SH-SY5Y (cell line): ENCODE measurements around the gene ST3GAL4.

ENCODE experiments used
- GATA2 ChIP-seq: IDR thresholded peaks from 2 replicates; pipeline ENCODE4 v1.6.1; 2011; ENCODE audit warnings: mild to moderate bottlenecking, low read depth, low read length
- GATA3 ChIP-seq: IDR thresholded peaks from 2 replicates; pipeline ENCODE4 v1.6.1; 2011; ENCODE audit warnings: low read depth, mild to moderate bottlenecking, low read length, moderate library complexity

The ST3GAL4 gene

GRCh38 chr11:126322996-126323395, 32.5 kb upstream of the ST3GAL4 start:
- no peak for TF ChIP-seq GATA3
- TF ChIP-seq GATA2 = no peak

- TF ChIP-seq GATA2 = no peak
- no peak for TF ChIP-seq GATA3
These were observed 28.0 kb upstream of the ST3GAL4 start for GRCh38 chr11:126327281-126328000.

DNA sequence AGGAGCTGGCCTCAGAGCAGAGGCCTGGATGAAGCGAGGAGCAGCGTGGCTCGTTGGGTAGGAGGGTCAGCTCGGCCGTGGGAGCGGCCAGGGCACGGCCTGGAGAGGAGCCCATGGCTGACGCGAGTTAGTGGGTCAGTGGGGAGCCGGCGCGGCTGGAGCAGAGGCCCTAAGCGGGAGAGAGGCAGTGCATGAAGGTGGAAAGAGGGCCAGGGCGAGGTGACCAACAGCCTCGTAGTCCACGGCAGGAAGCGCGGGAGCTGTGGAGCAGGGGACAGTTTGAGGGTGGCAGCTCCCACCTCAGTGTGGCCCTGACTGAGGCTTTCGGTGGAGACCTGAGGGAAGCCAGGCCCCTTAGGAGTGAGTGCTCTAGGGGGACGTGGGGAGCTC, 27.5 kb upstream of the ST3GAL4 start:
- TF ChIP-seq GATA2 (no peak), GATA3 (no peak)

- TF ChIP-seq GATA3 = no peak
- TF ChIP-seq GATA2 = no peak
These were observed 27.0 kb upstream of the ST3GAL4 start for GRCh38 chr11:126328444-126328843.

- no peak for TF ChIP-seq GATA2
These were observed 26.4 kb upstream of the ST3GAL4 start for GRCh38 chr11:126328938-126329643.

- TF ChIP-seq GATA2 (no peak), GATA3 (no peak)
These were observed 25.8 kb upstream of the ST3GAL4 start for GRCh38 chr11:126329644-126330211.

DNA sequence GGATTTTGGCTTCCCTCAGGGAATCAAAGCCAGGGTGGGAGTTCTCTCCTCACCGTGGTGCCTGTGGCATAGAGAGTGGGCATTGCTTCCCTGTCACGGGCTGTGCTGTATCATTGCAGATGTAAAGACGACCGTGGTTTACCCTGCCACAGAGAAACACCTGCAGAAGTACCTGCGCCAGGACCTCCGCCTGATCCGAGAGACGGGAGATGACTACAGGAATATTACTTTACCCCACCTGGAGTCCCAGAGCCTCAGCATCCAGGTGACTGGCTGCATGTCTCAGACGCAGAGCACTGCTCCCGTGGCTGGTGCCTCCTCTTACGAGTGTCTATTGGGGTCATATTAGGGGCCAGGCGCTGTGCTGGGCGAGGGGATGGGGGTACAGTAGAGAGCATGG, 24.2 kb upstream of the ST3GAL4 start:
- no peak for TF ChIP-seq GATA3
- TF ChIP-seq GATA2 = no peak

DNA sequence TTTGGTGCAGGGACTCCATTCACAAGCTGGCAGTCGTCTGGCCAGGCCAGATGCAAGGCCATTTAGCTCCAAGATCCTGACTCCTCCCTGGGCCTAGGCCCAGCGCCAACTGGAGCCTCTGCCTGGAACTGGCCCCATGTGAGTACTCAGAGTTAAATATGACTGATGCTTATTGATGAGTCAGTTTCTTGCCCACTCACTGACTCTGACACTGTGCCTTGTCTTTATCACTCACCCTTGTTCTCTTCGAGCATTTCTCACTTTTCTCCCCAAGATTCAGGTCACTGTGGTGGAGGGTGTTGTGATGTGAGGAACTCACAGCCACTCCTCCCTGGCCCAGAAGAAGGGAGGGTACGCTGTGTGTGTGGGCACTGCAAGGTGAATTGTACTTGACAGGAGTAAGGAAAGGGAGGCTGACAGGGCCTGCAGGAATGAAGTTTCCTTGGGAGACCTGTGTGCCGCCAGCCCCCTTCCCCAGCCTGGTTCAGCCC, 23.2 kb upstream of the ST3GAL4 start:
- TF ChIP-seq GATA2 (no peak), GATA3 (no peak)

GRCh38 chr11:126333142-126333541, 22.3 kb upstream of the ST3GAL4 start:
- TF ChIP-seq GATA3 = no peak
- no peak for TF ChIP-seq GATA2

DNA sequence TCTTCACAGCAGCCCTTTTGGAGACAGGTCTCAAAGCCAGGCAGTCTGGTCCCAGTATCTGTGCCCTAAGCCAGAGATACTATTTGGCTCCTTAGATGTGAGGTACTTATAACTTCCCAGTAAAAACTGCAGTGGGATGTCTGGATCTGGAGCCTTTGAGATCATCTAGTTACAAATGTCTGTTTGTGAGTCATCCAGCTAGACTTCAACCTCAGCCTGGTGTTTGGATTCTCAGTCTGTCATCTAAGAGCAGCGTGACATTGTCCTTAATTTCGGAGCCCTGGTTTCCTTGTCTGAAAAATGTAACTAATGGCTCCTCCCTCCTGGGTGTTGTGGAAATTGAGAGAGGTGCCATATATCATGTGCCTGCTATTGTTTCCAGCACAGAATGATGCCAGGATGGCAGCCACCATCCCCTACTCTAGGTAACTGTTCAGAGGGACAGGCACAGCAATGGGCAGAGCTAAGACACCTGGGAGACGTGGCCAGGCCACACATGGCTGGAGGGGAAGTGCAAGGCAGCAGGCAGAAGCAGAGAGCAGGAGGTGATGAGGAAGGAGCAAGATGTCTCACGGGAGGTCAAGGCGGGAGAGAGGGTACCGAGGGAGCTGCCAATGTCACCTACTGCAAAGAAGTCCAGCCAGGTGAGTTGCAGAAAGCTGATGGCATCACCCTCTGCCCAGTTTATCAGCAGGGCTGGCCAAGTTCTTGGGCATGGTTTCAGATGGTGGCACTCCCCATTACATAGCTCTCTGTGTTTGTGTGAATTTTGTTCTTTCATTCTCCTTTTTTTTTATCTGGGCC, 20.6 kb upstream of the ST3GAL4 start:
- TF ChIP-seq GATA3 = no peak
- TF ChIP-seq GATA2 = no peak

DNA sequence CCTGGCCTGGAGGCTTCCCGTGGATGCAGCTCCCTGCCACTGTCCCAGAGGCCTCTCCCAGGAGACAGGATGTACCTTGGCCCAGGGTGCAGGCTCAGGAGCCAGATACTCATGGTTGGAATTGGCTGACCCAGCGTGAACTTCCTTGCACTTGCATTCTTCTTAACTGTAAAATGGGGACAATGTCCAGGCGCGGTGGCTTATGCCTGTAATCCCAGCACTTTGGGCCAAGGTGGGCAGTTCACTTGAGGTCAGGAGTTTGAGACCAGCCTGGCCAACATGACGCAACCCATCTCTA, 20.1 kb upstream of the ST3GAL4 start:
- TF ChIP-seq GATA3 (no peak), GATA2 (no peak)

- TF ChIP-seq GATA2 (no peak), GATA3 (no peak)
These were observed 19.3 kb upstream of the ST3GAL4 start for GRCh38 chr11:126336138-126336541.

DNA sequence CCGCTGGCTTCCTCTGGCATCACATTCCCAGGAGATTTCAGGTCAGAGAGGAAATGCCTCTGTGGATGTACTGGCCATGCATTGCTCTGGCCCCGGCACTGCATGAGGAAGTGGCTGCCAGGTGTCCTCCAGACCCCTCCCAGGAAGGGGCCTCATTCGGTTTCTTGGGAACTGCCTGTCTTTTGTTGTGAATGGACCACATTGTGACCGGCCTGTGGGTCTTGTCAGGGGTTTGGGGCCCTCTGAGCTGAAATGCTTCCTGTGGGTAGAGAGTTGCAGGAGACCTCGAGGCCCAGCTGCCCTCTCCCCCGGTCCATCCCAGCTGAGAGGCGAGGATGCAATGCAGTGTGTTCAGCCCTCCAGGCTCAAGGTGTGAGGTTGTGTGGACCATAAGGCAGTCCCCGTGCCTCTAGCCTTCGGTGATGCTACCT, 18.8 kb upstream of the ST3GAL4 start:
- TF ChIP-seq GATA2 = no peak
- TF ChIP-seq GATA3 = no peak

- TF ChIP-seq GATA2 = no peak
- TF ChIP-seq GATA3 = no peak
These were observed 18.4 kb upstream of the ST3GAL4 start for GRCh38 chr11:126337126-126337473.

- no peak for TF ChIP-seq GATA3
- TF ChIP-seq GATA2 = no peak
These were observed 17.8 kb upstream of the ST3GAL4 start for GRCh38 chr11:126337474-126338241.
